ENCODE measurements around the gene SCAMP1.

- no peak for TF ChIP-seq CTCF (IDR thresholded peaks at IDR 0.05)
- no peak for TF ChIP-seq POLR2A (IDR thresholded peaks at IDR 0.05)
Measured at GRCh38 chr5:78424665-78425064, 64.2 kb downstream of the SCAMP1 start.

All from lower leg skin (tissue), 3 donors.